HepG2 (cell line): ENCODE results near the gene SIGLEC10. TPM values are rescaled to one million over a fixed set of nuclear protein-coding genes. Genes with fewer than 3 reads are reported as not detected.
A peak's percentile ranks its signal among the peaks of the same experiment; 100 is the strongest.

Source experiments
- ADNP ChIP-seq: sonication (generic); formaldehyde crosslinking; IDR thresholded peaks from 2 replicates; pipeline ENCODE4 v1.4.0; 2020; ENCODE audit warnings: missing genetic modification reagents
- FOXM1 ChIP-seq: sonication (generic); formaldehyde crosslinking; IDR thresholded peaks from 2 replicates; pipeline ENCODE4 v1.5.0; 2020; ENCODE audit warnings: missing genetic modification reagents
- MBD4 ChIP-seq: IDR thresholded peaks from 2 replicates; pipeline ENCODE4 v1.6.1; 2012; ENCODE audit warnings: low read length, inconsistent platforms, borderline replicate concordance
- MTF1 ChIP-seq: sonication (generic); formaldehyde crosslinking; IDR thresholded peaks from 2 replicates; pipeline ENCODE4 v1.5.0; 2020; ENCODE audit warnings: missing genetic modification reagents
- NR1H2 ChIP-seq: sonication (generic); formaldehyde crosslinking; IDR thresholded peaks from 2 replicates; pipeline ENCODE4 v1.8.1; 2022; ENCODE audit warnings: low read depth, missing genetic modification reagents, borderline replicate concordance
- PITX1 ChIP-seq: sonication (generic); formaldehyde crosslinking; IDR thresholded peaks from 2 replicates; pipeline ENCODE4 v1.5.1; 2020; ENCODE audit warnings: mild to moderate bottlenecking, missing genetic modification reagents
- POLR2AphosphoS5 ChIP-seq: IDR thresholded peaks from 2 replicates; pipeline ENCODE4 v1.6.1; 2012; ENCODE audit warnings: low read depth, low read length
- RBFOX2 ChIP-seq: fragments of 200-400 bp; formaldehyde crosslinking; IDR thresholded peaks from 2 replicates; pipeline ENCODE4 v1.6.1; 2017; ENCODE audit warnings: low read depth, mild to moderate bottlenecking, low read length
- SP5 ChIP-seq: IDR thresholded peaks from 2 replicates; pipeline ENCODE4 v1.6.1; 2016; ENCODE audit warnings: low read depth, borderline replicate concordance
- TGIF2 ChIP-seq: IDR thresholded peaks from 2 replicates; pipeline ENCODE4 v1.6.1; 2016; ENCODE audit warnings: control low read depth, missing compliant biosample characterization
- ZBTB20 ChIP-seq: sonication (generic); formaldehyde crosslinking; IDR thresholded peaks from 2 replicates; pipeline ENCODE4 v1.8.1; 2023; ENCODE audit warnings: missing genetic modification reagents, low read depth, mild to moderate bottlenecking, borderline replicate concordance
- ZBTB8A ChIP-seq: sonication (generic); formaldehyde crosslinking; IDR thresholded peaks from 2 replicates; pipeline ENCODE4 v1.4.0; 2020; ENCODE audit warnings: mild to moderate bottlenecking, low read depth, missing genetic modification reagents, borderline replicate concordance
- ZFP36L1 ChIP-seq: sonication (generic); formaldehyde crosslinking; IDR thresholded peaks from 2 replicates; pipeline ENCODE4 v1.8.0; 2022; ENCODE audit warnings: mild to moderate bottlenecking, missing genetic modification reagents, moderate library complexity
- ZNF207 ChIP-seq: fragments of 450-650 bp; IDR thresholded peaks from 2 replicates; pipeline ENCODE4 v1.6.1; 2016; ENCODE audit warnings: antibody characterized with exemption, borderline replicate concordance
- ZNF83 ChIP-seq: sonication (generic); formaldehyde crosslinking; IDR thresholded peaks from 2 replicates; pipeline ENCODE4 v1.4.0; 2020; ENCODE audit warnings: missing genetic modification reagents, mild to moderate bottlenecking, borderline replicate concordance
- polyA plus RNA-seq, 8 experiments: library from polyadenylated mRNA; depleted of rRNA in 3 of 8; stranded (reverse) in 7 of 8; unstranded in 1 of 8; fragments of >200 nt; fragmentation: Illumina TruSeq in 4 of 8; extraction: Trizol in 4 of 8; gene quantifications; 2 replicates each; pipeline versions ENCODE4 v1.2.1 to v1.2.3, GENCODE V29; 2011 to 2016; ENCODE audit warnings: low read depth in 4 of 8, missing spikeins in 1 of 8, mixed read lengths in 1 of 8; ENCODE audit not compliant: insufficient read depth in 1 of 8
- total RNA-seq, 5 experiments: library from RNA; depleted of rRNA; stranded (reverse); fragments of >200 nt; fragmentation: Illumina TruSeq; extraction: Trizol; gene quantifications; 2 replicates each; pipeline ENCODE4 v1.2.3, GENCODE V29; 2016; ENCODE audit warnings: low read depth in 1 of 5
- TF ChIP-seq, protein P1 (sequence below): sonication (generic); formaldehyde crosslinking; IDR thresholded peaks from 2 replicates; pipeline ENCODE4 v1.4.0; 2020; ENCODE audit warnings: missing genetic modification reagents
- TF ChIP-seq, protein P2 (sequence below): sonication (generic); formaldehyde crosslinking; IDR thresholded peaks from 2 replicates; pipeline ENCODE4 v1.4.0; 2020; ENCODE audit warnings: missing genetic modification reagents
- TF ChIP-seq, protein P3 (sequence below): sonication (generic); formaldehyde crosslinking; IDR thresholded peaks from 2 replicates; pipeline ENCODE4 v1.4.0; 2020; ENCODE audit warnings: missing genetic modification reagents
- TF ChIP-seq, protein P4 (sequence below): sonication (generic); formaldehyde crosslinking; IDR thresholded peaks from 2 replicates; pipeline ENCODE4 v1.5.1; 2020; ENCODE audit warnings: missing genetic modification reagents, mild to moderate bottlenecking, borderline replicate concordance

Gene SIGLEC10
- total and polyA plus RNA-seq, 2 of the 13 experiments (the other 11 are each of a cell fraction or from before 2014, with no cell fraction given) = not detected

DNA sequence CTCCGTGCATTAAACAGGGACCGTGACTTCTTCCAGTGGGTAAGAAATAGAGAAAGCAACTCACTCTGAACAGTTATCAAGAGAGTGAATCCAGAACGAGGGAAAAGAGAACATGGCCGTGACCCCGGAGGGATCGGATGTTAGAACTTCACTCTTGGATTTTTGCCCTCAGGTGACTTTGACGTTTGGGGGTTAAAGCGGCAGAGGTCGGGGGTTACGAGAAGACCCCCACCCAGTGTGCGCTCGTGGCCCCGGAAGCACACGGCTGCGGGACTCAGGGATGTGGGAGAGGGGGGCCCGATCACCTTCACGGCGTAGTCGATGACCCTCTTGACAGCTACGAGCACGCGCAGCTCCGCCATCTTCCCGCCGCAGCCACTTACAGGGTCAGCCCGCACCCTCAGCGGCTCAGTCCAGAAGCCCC is 51.5 kb downstream of the SIGLEC10 start, which contains the start of gene ETFB (continued):
- TF ChIP-seq, protein P1, sequence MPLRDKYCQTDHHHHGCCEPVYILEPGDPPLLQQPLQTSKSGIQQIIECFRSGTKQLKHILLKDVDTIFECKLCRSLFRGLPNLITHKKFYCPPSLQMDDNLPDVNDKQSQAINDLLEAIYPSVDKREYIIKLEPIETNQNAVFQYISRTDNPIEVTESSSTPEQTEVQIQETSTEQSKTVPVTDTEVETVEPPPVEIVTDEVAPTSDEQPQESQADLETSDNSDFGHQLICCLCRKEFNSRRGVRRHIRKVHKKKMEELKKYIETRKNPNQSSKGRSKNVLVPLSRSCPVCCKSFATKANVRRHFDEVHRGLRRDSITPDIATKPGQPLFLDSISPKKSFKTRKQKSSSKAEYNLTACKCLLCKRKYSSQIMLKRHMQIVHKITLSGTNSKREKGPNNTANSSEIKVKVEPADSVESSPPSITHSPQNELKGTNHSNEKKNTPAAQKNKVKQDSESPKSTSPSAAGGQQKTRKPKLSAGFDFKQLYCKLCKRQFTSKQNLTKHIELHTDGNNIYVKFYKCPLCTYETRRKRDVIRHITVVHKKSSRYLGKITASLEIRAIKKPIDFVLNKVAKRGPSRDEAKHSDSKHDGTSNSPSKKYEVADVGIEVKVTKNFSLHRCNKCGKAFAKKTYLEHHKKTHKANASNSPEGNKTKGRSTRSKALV (CRISPR knock-in tag) = 0 out of 2 replicates have a peak, but pooled peaks have one; percentile 30
- TF ChIP-seq MBD4 (no peak), TGIF2 (CRISPR knock-in tag) (0 out of 2 replicates have a peak, but pooled peaks have one; percentile 23), MTF1 (CRISPR knock-in tag) (no peak), ZNF83 (no peak), ZFP36L1 (CRISPR knock-in tag) (no peak; the same call in 1 of the 2 replicates), PITX1 (CRISPR knock-in tag) (no peak), POLR2AphosphoS5 (peak; percentile 15; the same call in 1 of the 2 replicates), SP5 (no peak), ZNF207 (no peak), RBFOX2 (peak; percentile 78), ZBTB20 (CRISPR knock-in tag) (no peak), ADNP (CRISPR knock-in tag) (no peak), ZBTB8A (no peak), NR1H2 (CRISPR knock-in tag) (no peak), FOXM1 (CRISPR knock-in tag) (no peak)
- TF ChIP-seq, protein P2, sequence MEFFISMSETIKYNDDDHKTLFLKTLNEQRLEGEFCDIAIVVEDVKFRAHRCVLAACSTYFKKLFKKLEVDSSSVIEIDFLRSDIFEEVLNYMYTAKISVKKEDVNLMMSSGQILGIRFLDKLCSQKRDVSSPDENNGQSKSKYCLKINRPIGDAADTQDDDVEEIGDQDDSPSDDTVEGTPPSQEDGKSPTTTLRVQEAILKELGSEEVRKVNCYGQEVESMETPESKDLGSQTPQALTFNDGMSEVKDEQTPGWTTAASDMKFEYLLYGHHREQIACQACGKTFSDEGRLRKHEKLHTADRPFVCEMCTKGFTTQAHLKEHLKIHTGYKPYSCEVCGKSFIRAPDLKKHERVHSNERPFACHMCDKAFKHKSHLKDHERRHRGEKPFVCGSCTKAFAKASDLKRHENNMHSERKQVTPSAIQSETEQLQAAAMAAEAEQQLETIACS (CRISPR knock-in tag) = peak; percentile 59; the same call in 1 of the 2 replicates
- TF ChIP-seq, protein P3, sequence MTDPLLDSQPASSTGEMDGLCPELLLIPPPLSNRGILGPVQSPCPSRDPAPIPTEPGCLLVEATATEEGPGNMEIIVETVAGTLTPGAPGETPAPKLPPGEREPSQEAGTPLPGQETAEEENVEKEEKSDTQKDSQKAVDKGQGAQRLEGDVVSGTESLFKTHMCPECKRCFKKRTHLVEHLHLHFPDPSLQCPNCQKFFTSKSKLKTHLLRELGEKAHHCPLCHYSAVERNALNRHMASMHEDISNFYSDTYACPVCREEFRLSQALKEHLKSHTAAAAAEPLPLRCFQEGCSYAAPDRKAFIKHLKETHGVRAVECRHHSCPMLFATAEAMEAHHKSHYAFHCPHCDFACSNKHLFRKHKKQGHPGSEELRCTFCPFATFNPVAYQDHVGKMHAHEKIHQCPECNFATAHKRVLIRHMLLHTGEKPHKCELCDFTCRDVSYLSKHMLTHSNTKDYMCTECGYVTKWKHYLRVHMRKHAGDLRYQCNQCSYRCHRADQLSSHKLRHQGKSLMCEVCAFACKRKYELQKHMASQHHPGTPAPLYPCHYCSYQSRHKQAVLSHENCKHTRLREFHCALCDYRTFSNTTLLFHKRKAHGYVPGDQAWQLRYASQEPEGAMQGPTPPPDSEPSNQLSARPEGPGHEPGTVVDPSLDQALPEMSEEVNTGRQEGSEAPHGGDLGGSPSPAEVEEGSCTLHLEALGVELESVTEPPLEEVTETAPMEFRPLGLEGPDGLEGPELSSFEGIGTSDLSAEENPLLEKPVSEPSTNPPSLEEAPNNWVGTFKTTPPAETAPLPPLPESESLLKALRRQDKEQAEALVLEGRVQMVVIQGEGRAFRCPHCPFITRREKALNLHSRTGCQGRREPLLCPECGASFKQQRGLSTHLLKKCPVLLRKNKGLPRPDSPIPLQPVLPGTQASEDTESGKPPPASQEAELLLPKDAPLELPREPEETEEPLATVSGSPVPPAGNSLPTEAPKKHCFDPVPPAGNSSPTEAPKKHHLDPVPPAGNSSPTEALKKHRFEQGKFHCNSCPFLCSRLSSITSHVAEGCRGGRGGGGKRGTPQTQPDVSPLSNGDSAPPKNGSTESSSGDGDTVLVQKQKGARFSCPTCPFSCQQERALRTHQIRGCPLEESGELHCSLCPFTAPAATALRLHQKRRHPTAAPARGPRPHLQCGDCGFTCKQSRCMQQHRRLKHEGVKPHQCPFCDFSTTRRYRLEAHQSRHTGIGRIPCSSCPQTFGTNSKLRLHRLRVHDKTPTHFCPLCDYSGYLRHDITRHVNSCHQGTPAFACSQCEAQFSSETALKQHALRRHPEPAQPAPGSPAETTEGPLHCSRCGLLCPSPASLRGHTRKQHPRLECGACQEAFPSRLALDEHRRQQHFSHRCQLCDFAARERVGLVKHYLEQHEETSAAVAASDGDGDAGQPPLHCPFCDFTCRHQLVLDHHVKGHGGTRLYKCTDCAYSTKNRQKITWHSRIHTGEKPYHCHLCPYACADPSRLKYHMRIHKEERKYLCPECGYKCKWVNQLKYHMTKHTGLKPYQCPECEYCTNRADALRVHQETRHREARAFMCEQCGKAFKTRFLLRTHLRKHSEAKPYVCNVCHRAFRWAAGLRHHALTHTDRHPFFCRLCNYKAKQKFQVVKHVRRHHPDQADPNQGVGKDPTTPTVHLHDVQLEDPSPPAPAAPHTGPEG (CRISPR knock-in tag) = peak; percentile 75; the same call in 1 of the 2 replicates
- TF ChIP-seq, protein P4, sequence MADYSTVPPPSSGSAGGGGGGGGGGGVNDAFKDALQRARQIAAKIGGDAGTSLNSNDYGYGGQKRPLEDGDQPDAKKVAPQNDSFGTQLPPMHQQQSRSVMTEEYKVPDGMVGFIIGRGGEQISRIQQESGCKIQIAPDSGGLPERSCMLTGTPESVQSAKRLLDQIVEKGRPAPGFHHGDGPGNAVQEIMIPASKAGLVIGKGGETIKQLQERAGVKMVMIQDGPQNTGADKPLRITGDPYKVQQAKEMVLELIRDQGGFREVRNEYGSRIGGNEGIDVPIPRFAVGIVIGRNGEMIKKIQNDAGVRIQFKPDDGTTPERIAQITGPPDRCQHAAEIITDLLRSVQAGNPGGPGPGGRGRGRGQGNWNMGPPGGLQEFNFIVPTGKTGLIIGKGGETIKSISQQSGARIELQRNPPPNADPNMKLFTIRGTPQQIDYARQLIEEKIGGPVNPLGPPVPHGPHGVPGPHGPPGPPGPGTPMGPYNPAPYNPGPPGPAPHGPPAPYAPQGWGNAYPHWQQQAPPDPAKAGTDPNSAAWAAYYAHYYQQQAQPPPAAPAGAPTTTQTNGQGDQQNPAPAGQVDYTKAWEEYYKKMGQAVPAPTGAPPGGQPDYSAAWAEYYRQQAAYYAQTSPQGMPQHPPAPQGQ = no peak
